SHP77 (cell line): ENCODE data around the gene CTPS1.
A peak's percentile ranks its signal among the peaks of the same experiment; 100 is the strongest.

Source experiments
- DNase-seq, 2 experiments: peaks; one replicate each; lab custom pipeline; 2025; lab: John Stamatoyannopoulos, UW

CTPS1 gene

GRCh38 chr1:40969445-40969844, 10.1 kb upstream of the CTPS1 start:
- no peak for DNase-seq

- no peak for DNase-seq
Measured at GRCh38 chr1:40971966-40972365, 7.5 kb upstream of the CTPS1 start.

- no peak for DNase-seq
Measured at GRCh38 chr1:40973912-40974311, 5.6 kb upstream of the CTPS1 start.

- no peak for DNase-seq
Measured at GRCh38 chr1:40974945-40975344, 4.6 kb upstream of the CTPS1 start.

GRCh38 chr1:40976952-40977690, 2.4 kb upstream of the CTPS1 start:
- no peak for DNase-seq

- DNase-seq, result no peak
Measured at GRCh38 chr1:40977716-40978115, 1.8 kb upstream of the CTPS1 start.

GRCh38 chr1:40978886-40979240, 633 bp upstream of the CTPS1 start:
- DNase-seq, result no peak

GRCh38 chr1:40980068-40980452, 564 bp downstream of the CTPS1 start:
- DNase-seq, result no peak

- DNase-seq, result peak in 1 of 2 experiments; percentile 22
Measured at GRCh38 chr1:40980453-40981121, 1.1 kb downstream of the CTPS1 start.

GRCh38 chr1:40981691-40982448, 2.4 kb downstream of the CTPS1 start:
- no peak for DNase-seq

GRCh38 chr1:40982721-40983120, 3.2 kb downstream of the CTPS1 start:
- DNase-seq, result no peak

GRCh38 chr1:40983286-40983685, 3.8 kb downstream of the CTPS1 start:
- DNase-seq, result no peak

- DNase-seq, result no peak
Measured at GRCh38 chr1:40984066-40984465, 4.6 kb downstream of the CTPS1 start.

GRCh38 chr1:40984531-40984930, 5.0 kb downstream of the CTPS1 start:
- DNase-seq, result no peak

- no peak for DNase-seq
Measured at GRCh38 chr1:40985161-40985560, 5.7 kb downstream of the CTPS1 start.

- no peak for DNase-seq
Measured at GRCh38 chr1:40985875-40986274, 6.4 kb downstream of the CTPS1 start.

GRCh38 chr1:40986328-40986783, 6.9 kb downstream of the CTPS1 start:
- no peak for DNase-seq

- no peak for DNase-seq
Measured at GRCh38 chr1:40986956-40987355, 7.5 kb downstream of the CTPS1 start.

GRCh38 chr1:40987439-40988276, 8.2 kb downstream of the CTPS1 start:
- no peak for DNase-seq

- no peak for DNase-seq
Measured at GRCh38 chr1:40988280-40988679, 8.8 kb downstream of the CTPS1 start.

- DNase-seq, result no peak
Measured at GRCh38 chr1:40989066-40989465, 9.6 kb downstream of the CTPS1 start.

- DNase-seq, result no peak
Measured at GRCh38 chr1:40997096-40997495, 17.6 kb downstream of the CTPS1 start.
